Heart left ventricle (tissue), 13 donors: ENCODE results near the gene TRIM65.

Experiments
- CTCF ChIP-seq, 12 donors: fragments of 200-600 bp; sonication (generic) in 4 of 12; IDR thresholded peaks; one replicate each; pipeline versions ENCODE4 v1.5.0 to v1.8.0; 2018 to 2022; ENCODE audit warnings: antibody characterized with exemption in 12 of 12, mild to moderate bottlenecking in 5 of 12
- POLR2A ChIP-seq, 2 donors: fragments of 450-650 bp; IDR thresholded peaks; one replicate each; pipeline ENCODE4 v1.6.1; 2017; ENCODE audit warnings: antibody characterized with exemption in 2 of 2, mild to moderate bottlenecking in 2 of 2, moderate library complexity in 2 of 2
- donor health status: ischemic (EF 13 %, LVEDD 7.1; RV severe dilation, severe dysfunction).
- donor health status: DM: no; HTN: yes; CAD: no.
- donor health status: DM: no; HTN: no; CAD: no.
- donor health status: ischemic (EF 25% LVEDD 6.9; RV normal size, moderate dysfunction).
- donor health status: ischemic (EF 25% LVEDD 5.7; RV mildly dilated, moderate dysfunction).
- donor health status: ischemic (EF 35%, LVEDD 5.7; RV mildly dilated, moderate dysfunction).
- donor health status: nonischemic (EF 11% LVEDD 7.7; RV severe dilation, severe dysfunction).
- donor health status: DM: yes; HTN: yes; CAD: no.
- donor health status: PGD.
- donor health status: ischemic (EF 29% LVEDD 5.4; RV normal size, mild dysfunction).
- donor health status: nonischemic (EF 23%, LVEDD 6.1; RV moderate dilation, normal function).

- TF ChIP-seq CTCF (IDR thresholded peaks at IDR 0.05) (no peak), POLR2A (IDR thresholded peaks at IDR 0.05) (no peak)
Observed at GRCh38 chr17:75914643-75915267, 18.0 kb upstream of the TRIM65 start.
